Globus pallidus (tissue), 1 donor: Measurements from ENCODE around the gene LMX1B.
A peak's percentile ranks its signal among the peaks of the same experiment; 100 is the strongest.

ENCODE experiments used
- DNase-seq: peaks from one replicate; pipeline ENCODE4 v3.0.0-alpha.2; 2015; ENCODE audit warnings: low spot score

The LMX1B gene

DNA sequence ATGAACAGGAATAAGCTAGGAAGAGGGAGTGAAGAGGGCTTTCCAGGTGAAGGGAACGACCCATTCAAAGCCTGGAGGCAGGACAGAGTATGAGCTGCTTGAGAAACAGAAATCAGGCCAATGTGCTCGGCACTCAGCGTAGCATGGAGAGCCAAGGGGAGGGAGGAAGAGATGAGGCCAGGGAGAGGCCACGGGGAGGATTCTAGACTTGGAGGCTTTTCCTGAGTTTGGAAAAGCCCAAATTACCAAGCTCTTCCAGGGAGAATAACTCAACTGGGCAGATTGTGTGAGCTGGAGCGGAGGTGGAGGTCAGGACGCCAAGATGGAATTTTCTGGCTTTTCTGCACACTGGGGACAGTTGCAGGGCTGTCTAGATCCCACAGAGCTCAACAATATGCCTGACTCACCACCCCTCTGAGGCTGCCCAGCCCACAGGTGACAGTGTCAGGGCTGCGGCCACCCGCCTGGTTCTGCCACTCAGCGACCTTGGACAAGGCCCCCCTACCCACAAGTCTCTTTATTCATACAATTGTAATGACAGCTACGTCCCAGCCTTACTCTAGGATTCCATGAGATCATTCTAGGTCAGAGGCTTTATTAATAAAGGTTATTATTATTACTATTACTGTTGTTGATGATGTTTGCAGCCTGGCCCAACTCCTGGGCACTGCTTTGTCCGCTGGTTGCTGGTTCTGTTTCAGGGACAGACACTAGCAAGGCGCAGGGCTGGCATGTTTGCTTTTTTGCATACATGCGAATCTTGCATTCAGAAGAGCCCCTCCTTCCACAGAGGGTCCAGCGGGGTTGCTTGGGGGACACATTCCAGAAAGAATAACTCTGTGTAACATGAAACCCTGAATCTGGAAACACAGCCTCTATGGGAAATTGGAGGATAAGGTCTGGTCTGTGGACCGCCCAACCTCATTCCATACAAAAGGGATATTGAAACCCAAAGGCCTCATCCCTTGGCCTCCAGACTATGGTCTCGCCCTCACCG lies 9.4 kb upstream of the LMX1B start:
- no peak for DNase-seq

GRCh38 chr9:126605792-126606482 lies 7.8 kb upstream of the LMX1B start:
- no peak for DNase-seq

DNA sequence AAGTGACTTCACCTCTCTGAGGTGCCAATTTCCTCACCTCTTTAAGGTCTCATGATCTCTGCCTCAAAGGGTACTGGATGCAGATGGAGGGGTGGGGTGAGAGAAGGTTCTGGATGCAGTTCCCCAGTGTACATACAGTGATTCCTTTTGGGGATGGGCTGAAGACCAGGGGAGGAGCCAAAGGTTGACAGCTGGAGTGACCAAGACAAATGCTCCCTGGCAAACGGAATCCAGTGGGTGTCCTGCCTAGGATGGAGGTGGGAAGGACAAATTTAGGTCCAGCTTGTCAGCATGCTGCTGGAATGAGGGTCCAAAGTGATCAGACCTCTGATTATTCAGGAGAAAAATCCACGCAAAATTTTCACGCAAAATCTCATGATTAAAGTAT lies 7.3 kb upstream of the LMX1B start:
- no peak for DNase-seq

DNA sequence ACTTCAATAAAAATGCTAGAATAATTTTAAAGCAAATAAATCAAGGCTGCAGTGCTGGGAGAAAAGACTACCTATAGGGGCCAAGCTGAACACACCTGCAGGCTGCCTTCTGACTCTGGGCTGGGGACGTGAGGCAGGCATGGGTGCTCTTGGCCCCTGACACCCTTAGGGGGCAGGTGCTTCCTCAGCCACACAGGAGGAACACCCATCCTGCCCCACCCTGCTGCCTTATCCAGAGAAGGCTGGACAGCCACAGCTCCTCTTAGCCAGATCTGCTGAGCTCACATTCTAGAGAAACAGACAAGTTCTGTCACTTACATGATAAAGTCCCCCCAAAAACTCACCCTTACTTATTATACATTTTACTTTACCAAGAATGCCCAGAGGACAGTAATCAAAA lies 6.6 kb upstream of the LMX1B start:
- DNase-seq: no peak

DNA sequence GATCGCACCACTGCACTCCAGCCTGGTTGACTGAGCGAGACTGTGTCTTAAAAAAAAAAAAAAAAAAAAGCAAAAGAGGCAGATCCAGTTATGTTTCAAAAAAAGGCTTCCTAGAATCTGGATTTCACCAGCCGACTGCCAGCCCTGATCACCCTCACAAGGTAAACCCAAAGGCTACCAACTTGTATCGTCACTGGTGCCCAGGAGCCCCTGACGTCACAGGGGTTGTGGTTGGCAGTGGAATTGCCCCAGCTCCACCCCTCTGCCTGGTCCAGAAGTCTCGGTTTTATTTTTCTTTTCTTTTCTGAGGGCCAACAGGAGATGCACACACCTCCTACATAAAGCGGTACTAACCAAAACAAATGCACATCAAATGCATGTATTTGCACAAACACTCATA lies 6.0 kb upstream of the LMX1B start:
- no peak for DNase-seq

- no peak for DNase-seq
These were observed 5.2 kb upstream of the LMX1B start for GRCh38 chr9:126608551-126608950.

DNA sequence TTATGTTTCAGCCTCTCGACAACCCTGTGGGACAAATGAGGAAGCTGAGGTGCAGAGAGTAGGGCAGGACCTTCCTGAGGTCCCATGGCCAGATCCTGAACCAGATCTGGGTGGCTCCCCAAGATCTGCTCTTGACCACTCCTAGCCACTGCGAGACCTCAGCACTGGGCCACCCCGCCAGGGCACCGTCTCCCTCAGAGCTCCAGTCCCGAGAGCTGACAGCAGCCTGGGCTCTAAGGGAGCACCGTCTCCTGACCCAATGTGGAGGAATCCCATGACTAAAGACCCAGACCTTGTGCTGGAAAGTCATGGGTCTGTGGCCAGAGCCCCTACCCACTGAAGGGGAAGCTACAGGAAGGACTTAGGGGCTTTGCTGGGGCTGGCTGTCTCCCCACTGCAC lies 4.5 kb upstream of the LMX1B start:
- DNase-seq: no peak

GRCh38 chr9:126609711-126610388 lies 3.9 kb upstream of the LMX1B start:
- no peak for DNase-seq

DNA sequence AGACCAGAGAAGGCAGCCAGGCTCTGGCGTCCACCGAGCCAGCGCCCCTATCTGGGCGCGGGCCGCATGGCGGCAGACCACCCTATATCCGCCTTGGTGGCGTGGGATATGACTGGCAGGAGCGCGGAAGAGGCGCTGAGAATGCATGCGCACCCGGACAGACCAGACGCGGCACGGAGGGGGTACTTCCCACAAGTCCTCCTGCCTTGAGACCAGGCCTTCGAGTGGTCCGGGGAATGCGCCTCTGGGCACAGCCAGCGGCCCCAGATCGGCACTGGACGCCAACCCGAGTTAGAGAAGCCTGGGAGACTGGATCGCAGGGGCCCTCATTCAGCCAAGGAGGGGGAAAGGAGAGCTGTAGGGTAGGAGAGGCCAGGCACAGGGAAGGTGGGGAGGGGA lies 2.5 kb upstream of the LMX1B start:
- DNase-seq: no peak

GRCh38 chr9:126611592-126612325 lies 2.0 kb upstream of the LMX1B start:
- peak; percentile 48 for DNase-seq

GRCh38 chr9:126612326-126612812 lies 1.4 kb upstream of the LMX1B start:
- no peak for DNase-seq

DNA sequence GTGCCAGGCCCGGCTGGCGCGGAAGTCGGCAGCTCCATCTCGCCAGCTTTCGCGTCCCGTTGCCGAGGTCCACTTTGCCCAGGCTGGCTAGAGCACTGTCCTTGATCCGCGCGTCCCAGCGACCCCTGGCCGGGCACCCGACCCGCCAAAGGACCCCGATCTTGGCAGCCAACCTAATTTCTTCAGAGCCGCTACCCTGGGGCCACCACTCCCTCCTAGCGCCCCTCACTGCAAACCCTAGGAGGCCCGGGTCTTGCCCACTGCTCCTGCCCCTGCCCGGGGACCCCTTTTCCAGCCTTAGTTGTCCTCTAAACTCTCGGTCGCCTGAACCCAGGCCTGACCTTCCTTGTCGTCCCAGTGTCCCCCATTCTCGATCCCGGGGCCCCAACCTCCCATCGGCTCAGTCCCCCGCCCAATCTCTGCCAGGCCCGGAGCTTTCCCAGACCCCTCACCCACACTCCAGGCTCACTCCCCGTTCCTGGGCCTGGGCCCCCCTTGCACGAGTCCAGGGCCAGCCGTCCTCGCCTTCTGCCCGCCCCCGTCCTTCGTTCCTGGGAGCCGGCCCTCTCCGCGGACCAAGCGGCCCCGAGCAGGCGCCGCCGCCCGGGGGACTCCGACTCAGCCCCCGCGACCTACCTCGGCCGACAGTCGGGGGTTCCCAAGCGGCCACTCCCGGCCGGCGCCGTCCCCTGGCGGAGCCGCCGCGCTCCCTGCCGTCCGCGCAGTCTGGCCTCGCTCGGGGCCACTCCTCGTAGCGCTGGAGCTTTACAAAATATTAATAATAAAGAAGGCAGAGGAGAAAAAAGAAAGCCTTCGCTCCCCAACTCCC lies 701 bp upstream of the LMX1B start:
- no peak for DNase-seq

DNA sequence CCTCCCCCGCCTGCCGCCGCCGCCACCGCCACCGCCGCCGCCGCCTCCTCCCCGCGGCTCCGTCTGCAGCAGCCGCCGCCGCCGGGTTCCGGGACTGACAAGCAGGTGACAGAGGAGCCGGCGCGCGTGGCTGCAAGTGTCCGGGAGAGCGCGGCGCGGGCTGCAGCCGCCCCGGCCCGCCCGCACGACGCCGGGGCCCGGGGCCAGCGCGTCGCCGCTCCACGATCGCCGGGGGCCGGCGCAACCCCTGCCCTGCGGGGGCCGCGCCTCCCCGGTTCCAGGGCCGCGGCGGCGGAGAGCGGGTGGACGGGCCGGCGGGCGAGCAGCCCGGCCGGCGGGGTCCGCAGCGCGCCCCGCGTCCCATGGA lies 343 bp downstream of the LMX1B start:
- no peak for DNase-seq

DNA sequence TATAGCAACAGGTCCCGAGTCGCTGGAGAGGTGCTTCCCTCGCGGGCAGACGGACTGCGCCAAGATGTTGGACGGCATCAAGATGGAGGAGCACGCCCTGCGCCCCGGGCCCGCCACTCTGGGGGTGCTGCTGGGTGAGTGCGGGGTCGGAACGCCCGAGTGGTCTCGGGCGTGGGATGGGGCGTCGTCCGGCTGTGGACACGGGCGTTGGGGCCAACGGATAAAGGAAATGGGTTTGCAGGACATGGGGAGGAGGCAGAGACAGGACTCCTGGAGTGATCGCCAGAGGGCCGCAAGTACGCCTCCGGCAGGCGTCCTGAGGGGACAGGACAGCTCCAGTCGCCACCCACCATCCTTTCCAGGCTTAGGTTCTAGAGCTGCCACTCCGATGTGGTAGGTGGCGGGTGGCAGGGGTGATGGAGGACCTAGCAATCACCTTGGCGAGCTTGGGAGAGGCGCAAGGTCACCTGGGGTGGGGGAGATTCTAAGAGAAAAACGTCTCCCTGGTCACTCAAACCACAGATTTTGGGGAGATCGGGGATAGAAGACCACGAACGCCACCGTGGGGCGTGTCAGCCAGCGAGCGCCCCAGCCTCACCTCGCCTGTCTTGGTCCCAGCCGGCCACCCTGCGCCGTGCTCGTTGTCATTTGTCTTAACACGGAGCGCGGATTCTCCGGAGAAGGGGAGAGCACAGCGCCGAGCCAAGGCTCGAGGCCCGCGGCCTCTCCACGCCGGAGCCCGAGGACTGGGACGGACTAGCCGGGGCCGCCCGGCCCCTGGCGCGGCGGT lies 922 bp downstream of the LMX1B start:
- no peak for DNase-seq

DNA sequence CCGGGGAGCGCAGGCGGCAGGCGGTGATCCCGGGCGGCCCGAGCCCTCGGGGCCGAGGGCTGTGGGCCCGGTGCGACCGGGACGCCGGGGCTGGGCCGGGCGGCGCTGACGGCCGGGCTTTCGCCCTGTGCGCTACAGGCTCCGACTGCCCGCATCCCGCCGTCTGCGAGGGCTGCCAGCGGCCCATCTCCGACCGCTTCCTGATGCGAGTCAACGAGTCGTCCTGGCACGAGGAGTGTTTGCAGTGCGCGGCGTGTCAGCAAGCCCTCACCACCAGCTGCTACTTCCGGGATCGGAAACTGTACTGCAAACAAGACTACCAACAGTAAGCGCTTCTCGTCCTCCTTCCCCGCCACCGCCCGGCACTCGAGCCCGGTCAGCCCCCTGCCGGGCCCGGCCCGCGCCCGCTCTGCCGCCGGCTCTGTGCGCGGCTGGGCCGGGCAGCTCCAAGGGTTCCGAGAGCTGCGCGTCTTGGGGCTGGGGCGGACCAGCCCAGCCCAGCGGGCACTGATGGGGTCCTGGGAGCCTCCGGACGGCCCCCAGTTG lies 1.6 kb downstream of the LMX1B start:
- no peak for DNase-seq

GRCh38 chr9:126615791-126616447 lies 2.2 kb downstream of the LMX1B start:
- no peak for DNase-seq

GRCh38 chr9:126616521-126616976 lies 2.8 kb downstream of the LMX1B start:
- DNase-seq: no peak

DNA sequence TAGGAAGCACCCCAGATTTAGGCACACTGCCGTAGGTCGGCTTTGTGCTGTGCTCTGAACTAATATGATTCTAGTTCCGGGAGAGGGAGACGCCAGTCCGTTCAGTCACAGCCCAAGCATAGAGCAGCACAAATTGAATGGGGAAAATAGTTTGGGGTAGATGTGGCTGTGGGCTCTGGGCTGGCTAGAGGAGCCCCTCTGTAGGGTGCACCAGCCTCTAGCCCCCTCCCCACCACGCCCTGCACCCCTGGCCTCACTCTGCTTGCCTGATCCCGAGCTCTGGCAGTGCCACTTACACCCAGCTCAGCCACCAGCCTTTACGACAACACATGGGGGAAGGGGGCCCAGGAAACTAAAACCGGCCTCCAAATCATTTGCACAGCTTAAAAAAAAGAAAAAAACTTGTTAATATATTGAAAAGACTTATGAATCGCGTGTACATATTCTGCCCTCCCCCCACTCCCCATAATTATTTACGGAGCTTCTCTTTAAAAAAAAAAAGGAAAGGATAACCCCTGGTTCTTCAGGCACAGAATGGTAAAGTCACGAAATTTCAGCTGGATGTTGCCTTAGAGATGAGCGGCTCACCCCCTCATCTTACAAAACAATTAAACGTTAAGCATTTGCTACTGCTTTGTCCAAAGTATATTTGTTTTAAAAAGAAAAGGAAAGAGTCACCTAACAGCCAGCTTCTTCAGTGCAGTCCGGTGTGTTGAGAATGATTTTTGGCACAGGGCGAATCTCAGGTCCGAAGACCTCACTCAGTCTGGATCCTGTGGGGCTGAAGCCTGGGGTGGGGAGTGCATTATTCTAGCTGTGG lies 3.5 kb downstream of the LMX1B start:
- DNase-seq: no peak

DNA sequence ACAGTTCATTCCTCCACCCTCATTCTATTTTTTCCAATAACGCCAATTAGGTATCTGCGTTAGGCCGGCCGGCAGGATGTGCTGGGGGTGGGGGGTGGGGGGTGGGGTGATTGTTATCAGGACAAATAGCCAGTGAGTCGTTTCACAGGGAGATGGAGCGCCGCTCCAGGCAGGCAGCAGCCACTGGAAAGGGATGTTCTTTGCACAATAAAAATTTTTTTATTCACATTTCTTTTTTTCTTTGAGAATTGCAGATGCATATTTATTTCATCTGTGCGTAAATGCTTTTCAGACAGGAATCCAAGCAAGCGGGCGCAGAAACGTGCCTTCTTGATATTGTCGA lies 4.1 kb downstream of the LMX1B start:
- no peak for DNase-seq
